Heart right ventricle (tissue), 16 donors: Measurements from ENCODE around the gene LRRC8C. TPM values are rescaled to one million over a fixed set of nuclear protein-coding genes. Genes with fewer than 3 reads are reported as not detected.

Experiments
- ATAC-seq, 8 donors: fragments of 200-7000 bp; cut with Tn5 transposase; one replicate each; pipeline ENCODE4 v1.9.1; 2020; ENCODE audit warnings: mild to moderate bottlenecking in 8 of 8, moderate library complexity in 8 of 8, moderate number of reproducible peaks in 1 of 8
- DNase-seq, 2 donors: peaks; one replicate each; pipeline ENCODE4 v3.0.0-alpha.2; 2020
- H3K27ac ChIP-seq, 10 donors: fragments of 200-600 bp; sonication (generic) in 2 of 10; one replicate each; pipeline versions ENCODE4 v1.5.0 to v1.8.0; 2020 to 2022; ENCODE audit warnings: mild to moderate bottlenecking in 3 of 10
- H3K27me3 ChIP-seq, 7 donors: fragments of 200-600 bp; one replicate each; pipeline ENCODE4 v1.8.0; 2021 to 2022; ENCODE audit warnings: mild to moderate bottlenecking in 2 of 7
- H3K36me3 ChIP-seq, 9 donors: fragments of 200-600 bp; sonication (generic) in 1 of 9; one replicate each; pipeline versions ENCODE4 v1.5.0 to v1.8.0; 2020 to 2022; ENCODE audit warnings: mild to moderate bottlenecking in 2 of 9
- H3K4me1 ChIP-seq, 9 donors: fragments of 200-600 bp; sonication (generic) in 1 of 9; one replicate each; pipeline versions ENCODE4 v1.5.0 to v1.8.0; 2020 to 2022; ENCODE audit warnings: mild to moderate bottlenecking in 4 of 9
- H3K4me3 ChIP-seq, 10 donors: fragments of 200-600 bp; sonication (generic) in 2 of 10; one replicate each; pipeline versions ENCODE4 v1.5.0 to v1.8.0; 2020 to 2022; ENCODE audit warnings: mild to moderate bottlenecking in 7 of 10, moderate library complexity in 2 of 10
- H3K9me3 ChIP-seq, 11 donors: fragments of 200-600 bp in 10 of 11; sonication (generic) in 2 of 11; one replicate each; pipeline versions ENCODE4 v1.5.0 to v1.8.0; 2013 to 2022; ENCODE audit warnings: mild to moderate bottlenecking in 2 of 11, control low read depth in 1 of 11, moderate library complexity in 1 of 11
- CTCF ChIP-seq, 9 donors: fragments of 200-600 bp; sonication (generic) in 2 of 9; IDR thresholded peaks; one replicate each; pipeline versions ENCODE4 v1.5.0 to v1.8.0; 2021 to 2022; ENCODE audit warnings: antibody characterized with exemption in 9 of 9, mild to moderate bottlenecking in 5 of 9, moderate library complexity in 1 of 9
- WGBS, 2 donors: extraction: QIAGEN DNeasy Blood & Tissue Kit; methylation state at CpG; one replicate each; pipeline ENCODE4 v1.1.7; 2013; ENCODE audit warnings: inconsistent platforms in 1 of 2; 5-methylcytosine and 5-hydroxymethylcytosine counted together
- intact Hi-C, 10 donors: fragments of 100-400 bp; cut with DNase I; formaldehyde crosslinking; loops; one replicate each; pipeline versions ENCODE4 v1.11.1 to v1.14.2; 2022
- polyA plus RNA-seq, 2 donors: library from polyadenylated mRNA; stranded (reverse); fragments of 200-250 nt; gene quantifications; one replicate each; pipeline ENCODE4 v1.2.3, GENCODE V29; 2013
- total RNA-seq, 10 donors: library from RNA; stranded (reverse); fragmentation: NEBNext Ultra II Directional in 3 of 10; extraction: Animal tissue kit (Norgen Biotek cat#: 25700) in 3 of 10; gene quantifications; one replicate each; pipeline versions ENCODE4 v1.2.1 to v1.2.4, GENCODE V29; 2021 to 2023
- donor health status: Arrhythmogenic right ventricular cardiomyopathy.
- donor health status: ischemic (EF 13 %, LVEDD 7.1; RV severe dilation, severe dysfunction).
- donor health status: healthy with polysubstance abuse.
- donor health status: DM: no; HTN: yes; CAD: no.
- donor health status: DM: no; HTN: no; CAD: no.
- donor health status: ischemic (EF 25% LVEDD 6.9; RV normal size, moderate dysfunction).
- donor health status: ischemic (EF 25% LVEDD 5.7; RV mildly dilated, moderate dysfunction).
- donor health status: healthy.
- donor health status: DM: yes; HTN: yes; CAD: no.
- donor health status: Ischemic cardiomyopathy.
- donor health status: ischemic (EF 35%, LVEDD 5.7; RV mildly dilated, moderate dysfunction).
- donor health status: nonischemic (EF 11% LVEDD 7.7; RV severe dilation, severe dysfunction).
- donor health status: DM: yes; HTN: yes; CAD: no.
- donor health status: PGD.
- donor health status: ischemic (EF 29% LVEDD 5.4; RV normal size, mild dysfunction).
- donor health status: nonischemic (EF 23%, LVEDD 6.1; RV moderate dilation, normal function).

Gene LRRC8C
- total and polyA plus RNA-seq, 12 donors: 3.7 to 12.3 (median 8.2) TPM

GRCh38 chr1:89699451-89699986, 66.6 kb downstream of the LRRC8C start:
- peaks cover 0 to 7% (median 0%) of the 10 kb centered on the region in 9 donors for H3K36me3 ChIP-seq
- no peak for DNase-seq
- peak overlapping the region in 2 of 10 donors; percentile 46 to 48 for H3K27ac ChIP-seq
- intact Hi-C loops: loop anchor here in 5 of 10 donors (10.0 kb wide), 1 partner anchor 65 kb away; the partner anchor contains the start of gene LRRC8C (in 5 of the 5)
- H3K9me3 ChIP-seq: no peaks in the 10 kb centered on the region
- no peak for TF ChIP-seq CTCF (IDR thresholded peaks at IDR 0.05)
- no peak overlapping the region for H3K4me3 ChIP-seq
- ATAC-seq: no peak
- H3K27me3 ChIP-seq: no peaks in the 10 kb centered on the region
- peaks cover 0 to 90% (median 54%) of the 10 kb centered on the region in 9 donors for H3K4me1 ChIP-seq
- WGBS, 2 donors: 66 to 77% methylated on average over 4 of the region's 4 CpGs

DNA sequence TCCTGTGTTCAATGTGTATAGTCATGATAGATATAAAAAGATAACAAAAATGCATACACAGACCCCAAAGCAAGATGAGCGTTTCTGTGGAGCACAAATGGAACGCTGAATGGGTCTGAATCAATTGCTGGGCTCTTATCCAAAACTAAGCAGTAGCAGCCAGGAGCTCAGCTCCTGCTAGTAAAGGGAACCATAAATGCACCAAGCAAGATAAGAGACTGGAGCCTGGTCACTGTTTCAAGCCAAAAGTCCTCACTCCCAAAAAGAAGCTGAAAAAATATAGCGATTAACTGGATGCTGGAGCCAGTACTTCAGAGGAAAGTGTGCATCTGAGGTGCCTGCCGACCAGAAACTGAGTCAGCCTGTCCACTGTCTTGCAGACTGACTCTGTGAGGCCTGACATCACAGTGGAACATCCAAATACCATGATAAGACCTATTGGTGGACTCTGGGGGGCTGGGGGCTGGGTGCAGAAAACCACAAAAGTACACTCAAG, 68.9 kb downstream of the LRRC8C start:
- Histone ChIP-seq H3K27me3 (no peaks in the 10 kb centered on the region), H3K36me3 (peaks cover 0 to 7% (median 0%) of the 10 kb centered on the region in 9 donors), H3K9me3 (no peaks in the 10 kb centered on the region), H3K4me1 (peaks cover 0 to 73% (median 32%) of the 10 kb centered on the region in 9 donors), H3K4me3 (no peak overlapping the region), H3K27ac (no peak overlapping the region)
- peak in 7 of 8 donors; percentile 46 to 74 (median 62) for ATAC-seq
- TF ChIP-seq CTCF (IDR thresholded peaks at IDR 0.05): no peak
- WGBS, 2 donors: 10 to 25% methylated on average over 4 of the region's 4 CpGs
- intact Hi-C loops: loop anchor here in 2 of 10 donors (10.0 kb wide), 2 partner anchors 53 to 77 kb away; no protein-coding TSS in a partner anchor
- DNase-seq: peak in 1 of 2 donors; percentile 9

GRCh38 chr1:89702520-89703045, 69.7 kb downstream of the LRRC8C start:
- 95 to 98% methylated on average over 1 of the region's 1 CpG for WGBS, 2 donors
- peaks cover 0 to 7% (median 0%) of the 10 kb centered on the region in 9 donors for H3K36me3 ChIP-seq
- ATAC-seq (no peak), DNase-seq (no peak)
- no peak overlapping the region for H3K4me3 ChIP-seq
- no peak overlapping the region for H3K27ac ChIP-seq
- H3K27me3 ChIP-seq: no peaks in the 10 kb centered on the region
- peaks cover 0 to 65% (median 24%) of the 10 kb centered on the region in 9 donors for H3K4me1 ChIP-seq
- no peaks in the 10 kb centered on the region for H3K9me3 ChIP-seq
- TF ChIP-seq CTCF (IDR thresholded peaks at IDR 0.05): no peak
- intact Hi-C loops: loop anchor here in 2 of 10 donors (10.0 kb wide), 2 partner anchors 52 to 78 kb away; no protein-coding TSS in a partner anchor

GRCh38 chr1:89703469-89703868, 70.5 kb downstream of the LRRC8C start:
- intact Hi-C loops: loop anchor here in 2 of 10 donors (10.0 kb wide), 2 partner anchors 51 to 79 kb away; no protein-coding TSS in a partner anchor
- H3K4me1 ChIP-seq: peaks cover 0 to 60% (median 15%) of the 10 kb centered on the region in 9 donors
- 84 to 91% methylated on average over 1 of the region's 1 CpG for WGBS, 2 donors
- H3K36me3 ChIP-seq: peaks cover 0 to 7% (median 0%) of the 10 kb centered on the region in 9 donors
- ATAC-seq (no peak), DNase-seq (no peak)
- H3K27ac ChIP-seq: no peak overlapping the region
- no peak overlapping the region for H3K4me3 ChIP-seq
- H3K9me3 ChIP-seq: no peaks in the 10 kb centered on the region
- no peak for TF ChIP-seq CTCF (IDR thresholded peaks at IDR 0.05)
- H3K27me3 ChIP-seq: no peaks in the 10 kb centered on the region
